ENCODE data around the gene EIF4EBP2.

Gene EIF4EBP2

DNA sequence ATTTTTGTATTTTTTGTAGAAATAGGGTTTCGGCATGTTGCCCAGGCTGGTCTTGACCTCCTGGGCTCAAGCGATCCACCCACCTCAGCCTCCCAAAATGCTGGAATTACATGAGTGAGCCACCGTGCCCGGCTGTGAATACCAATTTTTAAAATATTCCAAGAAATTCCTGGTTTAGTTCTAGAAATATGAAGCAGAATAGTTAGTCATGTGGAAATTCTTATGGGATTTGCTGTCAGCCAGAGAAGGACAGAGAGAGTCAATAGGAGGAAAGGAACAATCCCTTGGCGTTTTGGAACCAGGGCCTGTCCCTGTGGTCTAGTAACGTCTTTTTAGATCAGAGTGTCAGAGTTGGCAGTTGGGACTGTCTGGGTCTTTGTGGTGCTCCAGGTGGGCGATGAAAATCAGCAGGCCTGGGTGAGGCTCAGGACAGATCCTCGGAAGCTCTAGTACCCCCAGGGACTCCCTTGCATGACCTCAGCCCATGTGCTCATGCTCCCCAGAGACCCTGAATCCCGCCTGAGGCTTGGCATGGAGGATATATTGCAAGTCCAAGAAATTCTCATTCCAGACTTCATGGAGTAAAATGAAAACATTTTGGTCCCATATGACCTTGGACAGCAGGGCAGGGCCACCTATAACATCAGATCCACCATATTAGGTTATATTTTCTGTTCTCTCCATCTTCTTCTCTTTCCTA, 29.8 kb downstream of the EIF4EBP2 start:
- no peak overlapping the region for H3K27ac ChIP-seq (ENCODE audit: low read depth, low read length)

DNA sequence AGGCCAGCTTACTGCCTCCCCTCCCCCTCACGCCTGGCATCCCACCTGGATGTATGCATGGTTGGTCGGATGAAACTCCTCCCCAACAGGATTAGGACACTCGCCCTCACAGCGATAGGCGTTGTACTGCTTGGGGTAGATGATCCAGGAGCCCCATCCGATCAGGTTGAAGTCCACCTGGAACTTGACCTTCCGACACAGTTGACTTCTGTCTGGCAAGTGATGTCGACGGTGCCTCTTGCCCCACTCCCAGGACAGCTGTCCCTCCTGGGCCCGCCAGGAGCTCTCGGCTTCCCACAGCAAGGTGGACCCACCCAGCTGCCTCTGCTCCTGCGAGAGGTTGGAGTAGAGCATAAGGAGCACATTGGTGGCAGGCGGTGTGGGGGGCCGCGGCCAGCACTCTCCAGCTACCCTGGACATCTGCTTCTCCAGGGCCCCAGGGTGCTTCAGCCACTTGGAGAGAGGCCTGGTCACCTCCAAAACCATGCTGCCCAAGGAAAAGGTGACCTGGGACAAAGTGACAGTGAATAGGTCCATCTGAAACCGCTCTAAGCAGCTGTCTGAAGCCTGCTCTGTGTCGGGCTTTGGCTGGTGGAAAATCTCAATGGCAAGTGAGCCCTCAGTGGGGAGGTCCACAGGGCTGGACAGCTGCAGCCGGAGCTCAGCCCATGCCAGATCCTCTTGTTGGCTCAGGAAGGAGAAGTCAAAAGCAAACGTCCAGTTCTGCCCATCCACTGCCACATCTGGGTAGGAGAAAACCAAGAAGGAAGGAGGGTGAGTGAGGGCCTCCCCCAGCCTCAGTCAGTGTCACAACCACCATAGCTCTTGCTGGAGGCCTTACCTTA, 31.5 kb downstream of the EIF4EBP2 start:
- peaks cover 17% of the 10 kb centered on the region for H3K27me3 ChIP-seq (ENCODE audit: control insufficient read depth, insufficient read depth, low read length)
- H3K27ac ChIP-seq (ENCODE audit: low read depth, low read length): no peak overlapping the region
- H3K9me3 ChIP-seq (ENCODE audit: control insufficient read depth, insufficient read depth, low read length): no peaks in the 10 kb centered on the region
- H3K9ac ChIP-seq (ENCODE audit: low read depth, low read length): no peak overlapping the region
- no peak overlapping the region for H3K4me3 ChIP-seq (ENCODE audit: low read depth, low read length)
- H3K4me1 ChIP-seq (ENCODE audit: control insufficient read depth, insufficient read depth, low read length): peaks cover 5% of the 10 kb centered on the region; the same call in 1 of the 2 replicates
- peaks cover 41% of the 10 kb centered on the region for H3K36me3 ChIP-seq (ENCODE audit: control insufficient read depth, insufficient read depth, low read length)

More for the DNA sequence above, 29.8 kb downstream of the EIF4EBP2 start:
- no peaks in the 10 kb centered on the region for H3K9me3 ChIP-seq (ENCODE audit: control insufficient read depth, insufficient read depth, low read length)
- 0 out of 2 replicates have a peak, but pooled peaks cover 2% of the 10 kb centered on the region for H3K27me3 ChIP-seq (ENCODE audit: control insufficient read depth, insufficient read depth, low read length)
- no peaks in the 10 kb centered on the region for H3K4me1 ChIP-seq (ENCODE audit: control insufficient read depth, insufficient read depth, low read length)
- peaks cover 56% of the 10 kb centered on the region for H3K36me3 ChIP-seq (ENCODE audit: control insufficient read depth, insufficient read depth, low read length)
- no peak overlapping the region for H3K9ac ChIP-seq (ENCODE audit: low read depth, low read length)
- H3K4me3 ChIP-seq (ENCODE audit: low read depth, low read length): no peak overlapping the region

DNA sequence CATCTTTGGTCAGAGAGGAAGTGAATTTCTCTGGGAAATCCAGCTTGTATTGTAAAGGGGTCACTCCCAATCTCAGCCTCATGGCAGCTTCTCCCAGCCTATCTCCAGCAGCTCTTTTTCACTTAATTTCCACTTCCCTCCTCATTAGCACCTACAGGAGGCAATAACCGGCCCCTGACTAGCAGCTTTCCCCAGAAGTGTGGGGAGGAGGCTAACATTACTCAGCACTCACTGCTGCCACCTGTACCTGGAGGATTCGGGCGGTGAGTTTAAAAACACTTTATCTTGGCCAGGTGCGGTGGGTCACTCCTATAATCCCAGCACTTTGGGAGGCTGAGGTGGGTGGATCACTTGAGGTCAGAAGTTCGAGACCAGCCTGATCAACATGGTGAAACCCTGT, 33.8 kb downstream of the EIF4EBP2 start:
- H3K4me1 ChIP-seq (ENCODE audit: control insufficient read depth, insufficient read depth, low read length): peaks cover 11% of the 10 kb centered on the region
- no peaks in the 10 kb centered on the region for H3K9me3 ChIP-seq (ENCODE audit: control insufficient read depth, insufficient read depth, low read length)
- H3K9ac ChIP-seq (ENCODE audit: low read depth, low read length): no peak overlapping the region
- peaks cover 35% of the 10 kb centered on the region for H3K27me3 ChIP-seq (ENCODE audit: control insufficient read depth, insufficient read depth, low read length)
- H3K4me3 ChIP-seq (ENCODE audit: low read depth, low read length): no peak overlapping the region
- H3K36me3 ChIP-seq (ENCODE audit: control insufficient read depth, insufficient read depth, low read length): peaks cover 19% of the 10 kb centered on the region
- no peak overlapping the region for H3K27ac ChIP-seq (ENCODE audit: low read depth, low read length)

DNA sequence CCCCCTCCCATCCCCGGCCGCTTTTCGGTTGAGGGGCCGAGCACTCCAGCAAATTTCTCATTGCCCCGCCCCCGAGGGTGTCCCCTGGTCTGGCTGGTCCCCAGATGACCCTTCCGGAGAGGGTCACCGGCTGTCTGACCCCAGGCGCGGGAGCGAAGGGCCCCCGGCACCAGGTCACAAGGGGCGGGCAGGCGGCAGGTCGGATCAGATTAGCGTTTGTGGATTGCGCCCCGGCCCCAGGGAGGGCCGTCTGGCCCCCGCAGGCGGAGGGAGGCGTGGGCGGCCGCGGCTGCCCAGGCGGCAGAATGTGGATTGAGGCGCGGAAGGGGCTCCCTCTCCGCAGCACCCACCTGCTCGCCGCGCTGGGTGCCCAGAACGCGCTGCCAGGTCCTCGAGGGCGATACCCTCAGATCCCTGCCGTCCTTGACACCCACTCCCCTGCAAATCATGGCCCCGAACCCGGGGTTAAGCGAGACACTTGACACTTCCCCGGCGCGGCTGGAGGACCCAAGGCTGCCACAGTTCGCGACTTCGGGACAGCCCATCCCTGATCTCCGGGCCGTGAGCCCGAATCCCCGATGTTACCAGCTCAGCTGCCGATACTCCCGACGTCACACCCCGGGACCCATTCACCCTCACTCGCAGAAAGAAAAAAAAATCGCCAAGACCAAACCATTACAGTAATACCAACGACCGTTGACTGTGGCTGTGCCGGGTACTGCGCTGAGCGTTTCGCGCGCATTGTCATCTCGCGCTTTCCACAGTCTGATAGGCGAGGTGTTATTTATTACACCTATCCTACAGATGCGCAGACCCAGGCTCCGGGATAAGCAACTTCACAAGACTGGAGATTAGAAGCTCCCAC, 36.6 kb downstream of the EIF4EBP2 start:
- no peaks in the 10 kb centered on the region for H3K9me3 ChIP-seq (ENCODE audit: control insufficient read depth, insufficient read depth, low read length)
- peaks cover 25% of the 10 kb centered on the region for H3K4me1 ChIP-seq (ENCODE audit: control insufficient read depth, insufficient read depth, low read length)
- H3K9ac ChIP-seq (ENCODE audit: low read depth, low read length): peak overlapping the region; percentile 68
- peaks cover 35% of the 10 kb centered on the region for H3K27me3 ChIP-seq (ENCODE audit: control insufficient read depth, insufficient read depth, low read length)
- H3K4me3 ChIP-seq (ENCODE audit: low read depth, low read length): peak overlapping the region; percentile 72
- H3K27ac ChIP-seq (ENCODE audit: low read depth, low read length): peak overlapping the region; percentile 84
- H3K36me3 ChIP-seq (ENCODE audit: control insufficient read depth, insufficient read depth, low read length): peaks cover 4% of the 10 kb centered on the region; the same call in 1 of the 2 replicates

DNA sequence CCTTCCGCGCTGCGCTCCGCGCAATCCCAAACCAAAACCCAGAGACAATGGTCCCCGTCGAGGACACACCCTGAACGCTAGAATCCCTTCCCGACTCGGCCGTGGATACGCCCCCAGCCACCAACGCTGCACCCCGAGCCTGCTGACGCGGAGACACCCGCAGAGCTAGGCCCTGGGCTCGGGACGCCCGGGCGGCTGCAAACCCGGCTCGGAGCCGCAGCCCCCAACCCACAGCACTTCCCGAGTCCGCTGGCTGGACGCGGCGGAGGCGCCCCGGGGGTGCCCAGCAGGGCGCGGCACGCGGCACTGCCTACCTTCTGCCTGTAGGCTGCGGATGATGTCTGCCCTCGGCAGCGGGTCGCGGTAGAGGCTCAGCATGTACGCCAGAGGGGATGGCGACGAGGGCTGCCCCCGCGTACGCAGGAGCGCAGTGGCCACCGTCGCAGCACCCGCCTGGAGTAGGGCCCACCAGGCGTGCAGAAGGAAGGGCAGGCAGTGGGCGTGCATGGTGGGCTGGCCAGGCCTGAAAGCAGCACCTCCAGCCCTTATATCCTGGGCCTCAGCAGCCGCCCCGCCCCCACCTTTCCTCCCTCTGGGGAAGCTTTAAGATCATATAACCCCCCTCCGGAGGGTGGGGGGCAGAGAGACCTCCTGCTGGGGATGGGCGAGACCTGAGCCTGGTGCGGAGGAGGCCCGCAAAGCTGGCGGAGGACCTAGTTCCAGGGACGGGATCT, 37.4 kb downstream of the EIF4EBP2 start, which contains the start of gene NODAL:
Gene NODAL, minus strand, starts transcription at position 521 of the 734 bp plus-strand sequence. Its CDS starts 14 bp downstream, at position 507.
- peak within 1 kb of the TSS; percentile 72 for H3K4me3 ChIP-seq (ENCODE audit: low read depth, low read length)
- H3K36me3 ChIP-seq (ENCODE audit: control insufficient read depth, insufficient read depth, low read length): no peaks in the 10 kb centered on the region
- H3K27me3 ChIP-seq (ENCODE audit: control insufficient read depth, insufficient read depth, low read length): peaks cover 35% of the 10 kb centered on the region
- H3K4me1 ChIP-seq (ENCODE audit: control insufficient read depth, insufficient read depth, low read length): peaks cover 33% of the 10 kb centered on the region
- H3K27ac ChIP-seq (ENCODE audit: low read depth, low read length): peak within 1 kb of the TSS; percentile 84
- peak within 1 kb of the TSS; percentile 68 for H3K9ac ChIP-seq (ENCODE audit: low read depth, low read length)
- H3K9me3 ChIP-seq (ENCODE audit: control insufficient read depth, insufficient read depth, low read length): no peaks in the 10 kb centered on the region

DNA sequence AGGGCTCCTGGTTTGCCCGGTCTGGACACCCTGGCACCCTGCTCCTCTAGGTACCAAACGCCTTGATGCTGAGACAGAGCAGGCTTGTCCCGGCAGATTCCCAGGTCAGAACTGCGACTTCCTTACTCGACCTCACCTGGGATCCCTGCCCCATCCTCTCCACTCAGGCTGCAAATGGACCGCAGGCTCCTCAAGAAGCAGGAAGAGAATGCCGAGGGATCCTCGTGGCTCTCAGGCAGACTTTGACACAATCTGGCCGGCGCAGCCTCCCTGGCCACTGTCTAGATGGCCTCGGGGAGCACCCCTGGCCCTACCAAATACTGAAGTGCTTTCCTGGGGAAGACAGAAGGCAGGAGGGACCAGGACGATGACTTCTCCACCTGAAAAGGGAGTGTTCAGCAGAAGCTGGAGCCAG, 38.0 kb downstream of the EIF4EBP2 start:
- no peak overlapping the region for H3K9ac ChIP-seq (ENCODE audit: low read depth, low read length)
- H3K4me1 ChIP-seq (ENCODE audit: control insufficient read depth, insufficient read depth, low read length): peaks cover 34% of the 10 kb centered on the region
- H3K27ac ChIP-seq (ENCODE audit: low read depth, low read length): peak overlapping the region; percentile 84
- peaks cover 35% of the 10 kb centered on the region for H3K27me3 ChIP-seq (ENCODE audit: control insufficient read depth, insufficient read depth, low read length)
- no peaks in the 10 kb centered on the region for H3K9me3 ChIP-seq (ENCODE audit: control insufficient read depth, insufficient read depth, low read length)
- H3K36me3 ChIP-seq (ENCODE audit: control insufficient read depth, insufficient read depth, low read length): no peaks in the 10 kb centered on the region
- peak overlapping the region; percentile 72 for H3K4me3 ChIP-seq (ENCODE audit: low read depth, low read length)

DNA sequence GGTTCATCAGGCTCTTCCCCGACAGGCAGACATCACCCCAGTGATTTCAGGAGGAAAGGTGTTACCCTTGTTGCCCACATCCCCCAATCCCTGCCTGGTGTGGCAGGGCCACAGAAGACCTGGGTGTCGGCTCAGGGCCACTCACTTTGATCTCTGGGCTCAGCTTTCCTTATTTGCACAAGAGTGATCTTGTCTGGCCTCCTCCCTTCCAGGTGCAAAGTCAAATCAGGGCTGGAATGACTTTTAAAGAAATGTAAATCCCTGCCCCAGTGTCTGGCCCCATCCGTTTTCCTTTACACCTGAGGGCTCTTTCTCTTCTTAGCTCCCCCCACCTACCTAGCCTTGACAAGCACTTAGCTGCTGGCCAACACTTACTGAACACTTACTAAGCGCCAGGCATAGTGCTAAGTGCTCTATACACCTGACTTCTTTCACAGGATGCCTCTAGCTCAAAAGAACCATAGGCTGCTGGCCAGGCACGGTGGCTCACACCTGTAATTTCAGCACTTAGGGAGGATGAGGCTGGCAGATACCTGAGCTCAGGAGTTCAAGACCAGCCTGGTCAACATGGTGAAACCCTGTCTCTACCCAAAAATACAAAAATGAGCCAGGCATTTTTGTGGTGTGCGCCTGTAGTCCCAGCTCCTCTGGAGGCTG, 38.5 kb downstream of the EIF4EBP2 start:
- Histone ChIP-seq H3K36me3 (ENCODE audit: control insufficient read depth, insufficient read depth, low read length) (no peaks in the 10 kb centered on the region), H3K27me3 (ENCODE audit: control insufficient read depth, insufficient read depth, low read length) (peaks cover 35% of the 10 kb centered on the region), H3K9ac (ENCODE audit: low read depth, low read length) (no peak overlapping the region), H3K27ac (ENCODE audit: low read depth, low read length) (peak overlapping the region; percentile 84), H3K4me3 (ENCODE audit: low read depth, low read length) (peak overlapping the region; percentile 72), H3K4me1 (ENCODE audit: control insufficient read depth, insufficient read depth, low read length) (peaks cover 34% of the 10 kb centered on the region), H3K9me3 (ENCODE audit: control insufficient read depth, insufficient read depth, low read length) (no peaks in the 10 kb centered on the region)

DNA sequence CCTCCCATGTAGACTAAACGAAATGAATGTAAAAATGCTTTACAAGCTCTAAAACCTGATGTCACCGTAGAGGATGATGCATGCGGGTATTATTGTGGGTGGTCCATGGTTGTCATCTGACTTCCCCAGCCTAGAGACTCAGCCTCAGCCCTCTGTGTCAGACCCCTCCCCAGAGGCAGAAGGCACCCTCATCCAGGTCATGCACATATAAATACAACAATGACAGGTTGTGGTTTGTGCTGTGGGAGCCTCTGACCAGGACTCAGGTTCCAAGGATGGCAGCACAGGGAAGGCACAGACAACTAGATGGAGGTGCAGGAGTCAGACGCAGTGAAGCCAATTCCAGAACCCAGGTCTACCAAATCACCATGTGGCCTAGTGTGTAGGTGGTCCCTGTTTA, 40.8 kb downstream of the EIF4EBP2 start:
- no peak overlapping the region for H3K27ac ChIP-seq (ENCODE audit: low read depth, low read length)
- H3K9ac ChIP-seq (ENCODE audit: low read depth, low read length): no peak overlapping the region
- H3K36me3 ChIP-seq (ENCODE audit: control insufficient read depth, insufficient read depth, low read length): no peaks in the 10 kb centered on the region
- no peaks in the 10 kb centered on the region for H3K9me3 ChIP-seq (ENCODE audit: control insufficient read depth, insufficient read depth, low read length)
- H3K4me3 ChIP-seq (ENCODE audit: low read depth, low read length): no peak overlapping the region
- H3K4me1 ChIP-seq (ENCODE audit: control insufficient read depth, insufficient read depth, low read length): peaks cover 29% of the 10 kb centered on the region
- peaks cover 25% of the 10 kb centered on the region for H3K27me3 ChIP-seq (ENCODE audit: control insufficient read depth, insufficient read depth, low read length)

DNA sequence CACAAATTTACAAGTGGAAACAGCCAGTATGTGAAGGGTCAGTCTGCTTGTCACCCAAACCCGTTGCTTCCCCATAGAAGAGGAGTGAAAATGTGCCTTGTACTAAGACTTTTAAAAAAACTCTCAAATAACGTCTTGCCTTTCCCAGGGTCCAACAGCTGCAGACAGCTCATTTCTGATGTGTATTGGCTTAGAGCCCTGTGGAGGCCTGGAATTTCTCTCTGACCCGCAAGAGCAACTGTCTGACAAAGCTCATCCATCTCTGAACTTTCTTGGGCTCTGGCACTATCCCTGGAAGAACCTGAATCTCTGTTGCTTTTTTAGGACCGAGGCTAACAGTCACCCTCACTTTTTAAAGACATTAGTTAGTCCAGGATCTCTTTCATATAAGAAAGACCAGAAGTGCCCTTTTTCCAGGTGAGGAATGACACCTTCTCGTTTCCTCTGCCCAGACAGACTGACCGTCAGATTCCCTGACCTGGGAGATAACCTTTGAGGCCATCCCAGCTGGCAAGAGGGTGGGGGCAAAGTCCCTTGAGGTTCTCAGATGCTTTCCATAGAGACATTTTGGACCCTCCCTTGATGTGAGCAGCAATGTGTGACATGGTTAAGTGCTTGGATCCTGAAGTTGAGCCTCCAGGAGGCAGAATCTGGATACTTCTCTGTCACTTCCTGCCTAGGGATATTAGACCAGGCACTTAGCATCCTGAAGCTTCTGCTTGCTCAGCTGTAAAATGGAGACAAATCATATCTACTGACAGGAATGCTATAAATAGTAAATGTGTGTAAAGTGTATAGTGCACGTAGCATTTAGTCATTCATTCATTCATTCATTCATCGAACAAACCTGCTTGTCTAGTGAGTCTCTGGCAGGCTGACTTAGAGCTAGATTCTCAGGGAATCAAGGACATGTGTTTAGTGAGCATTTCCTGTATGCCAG, 42.0 kb downstream of the EIF4EBP2 start:
- H3K4me1 ChIP-seq (ENCODE audit: control insufficient read depth, insufficient read depth, low read length): peaks cover 34% of the 10 kb centered on the region
- H3K9ac ChIP-seq (ENCODE audit: low read depth, low read length): no peak overlapping the region
- H3K9me3 ChIP-seq (ENCODE audit: control insufficient read depth, insufficient read depth, low read length): no peaks in the 10 kb centered on the region
- H3K4me3 ChIP-seq (ENCODE audit: low read depth, low read length): no peak overlapping the region
- H3K27me3 ChIP-seq (ENCODE audit: control insufficient read depth, insufficient read depth, low read length): peaks cover 13% of the 10 kb centered on the region
- no peaks in the 10 kb centered on the region for H3K36me3 ChIP-seq (ENCODE audit: control insufficient read depth, insufficient read depth, low read length)
- H3K27ac ChIP-seq (ENCODE audit: low read depth, low read length): peak overlapping the region; percentile 77

Measured in HUES48 (cell line).